Subcutaneous abdominal adipose tissue (tissue), 5 donors: ENCODE results near the gene WASF2.
"Not testable (repeated sequence)": the region's sequence is repeated elsewhere in the genome, so short reads cannot be mapped to it uniquely, and the experiment has no call there.

Experiments used
- H3K27ac ChIP-seq: one replicate; pipeline ENCODE4 v1.7.0; 2013; ENCODE audit warnings: low read depth, mild to moderate bottlenecking, inconsistent platforms, low read length, moderate library complexity
- H3K27me3 ChIP-seq, 5 donors: one replicate each; pipeline ENCODE4 v1.7.0; 2013; ENCODE audit warnings: low read length in 5 of 5, inconsistent platforms in 1 of 5; ENCODE audit not compliant: control insufficient read depth in 5 of 5, insufficient read depth in 4 of 5
- H3K36me3 ChIP-seq, 5 donors: one replicate each; pipeline ENCODE4 v1.7.0; 2013; ENCODE audit warnings: low read length in 5 of 5; ENCODE audit not compliant: control insufficient read depth in 5 of 5, insufficient read depth in 5 of 5
- H3K4me1 ChIP-seq, 5 donors: one replicate each; pipeline ENCODE4 v1.7.0; 2013; ENCODE audit warnings: low read length in 5 of 5, mild to moderate bottlenecking in 3 of 5, moderate library complexity in 1 of 5; ENCODE audit not compliant: control insufficient read depth in 5 of 5, insufficient read depth in 5 of 5
- H3K4me3 ChIP-seq, 5 donors: one replicate each; pipeline ENCODE4 v1.7.0; 2013; ENCODE audit warnings: low read length in 5 of 5, low read depth in 1 of 5
- H3K9ac ChIP-seq, 5 donors: one replicate each; pipeline ENCODE4 v1.7.0; 2013; ENCODE audit warnings: low read length in 5 of 5, mild to moderate bottlenecking in 4 of 5, moderate library complexity in 3 of 5
- H3K9me3 ChIP-seq, 5 donors: one replicate each; pipeline ENCODE4 v1.7.0; 2013; ENCODE audit warnings: low read length in 5 of 5; ENCODE audit not compliant: control insufficient read depth in 5 of 5
- donor health status: healthy.
- donor health status: healthy.
- donor health status: healthy.
- donor health status: healthy.
- donor health status: healthy.

Gene WASF2

GRCh38 chr1:27412502-27412901 lies 77.5 kb downstream of the WASF2 start:
- Histone ChIP-seq H3K9me3 (no peaks in the 10 kb centered on the region), H3K27ac (peak overlapping the region; percentile 15), H3K4me3 (no peak overlapping the region), H3K9ac (no peak overlapping the region), H3K4me1 (peaks cover 4 to 53% (median 46%) of the 10 kb centered on the region in 5 donors), H3K27me3 (no peaks in the 10 kb centered on the region), H3K36me3 (peaks cover 30 to 98% (median 90%) of the 10 kb centered on the region in 5 donors)

GRCh38 chr1:27410709-27411108 lies 79.3 kb downstream of the WASF2 start:
- H3K27ac ChIP-seq: no peak overlapping the region
- no peaks in the 10 kb centered on the region for H3K9me3 ChIP-seq
- peaks cover 22 to 93% (median 87%) of the 10 kb centered on the region in 5 donors for H3K36me3 ChIP-seq
- H3K9ac ChIP-seq: no peak overlapping the region
- H3K4me3 ChIP-seq: no peak overlapping the region
- peaks cover 8 to 49% (median 43%) of the 10 kb centered on the region in 5 donors for H3K4me1 ChIP-seq
- H3K27me3 ChIP-seq: no peaks in the 10 kb centered on the region

GRCh38 chr1:27409669-27410068 lies 80.3 kb downstream of the WASF2 start:
- no peak overlapping the region for H3K9ac ChIP-seq
- no peak overlapping the region for H3K27ac ChIP-seq
- no peaks in the 10 kb centered on the region for H3K9me3 ChIP-seq
- peaks cover 14 to 49% (median 43%) of the 10 kb centered on the region in 5 donors for H3K4me1 ChIP-seq
- peaks cover 20 to 83% (median 77%) of the 10 kb centered on the region in 5 donors for H3K36me3 ChIP-seq
- no peaks in the 10 kb centered on the region for H3K27me3 ChIP-seq
- no peak overlapping the region for H3K4me3 ChIP-seq

- Histone ChIP-seq H3K9me3 (no peaks in the 10 kb centered on the region), H3K4me3 (no peak overlapping the region), H3K27me3 (no peaks in the 10 kb centered on the region), H3K9ac (no peak overlapping the region), H3K36me3 (peaks cover 10 to 67% (median 62%) of the 10 kb centered on the region in 5 donors), H3K27ac (no peak overlapping the region), H3K4me1 (peaks cover 13 to 49% (median 44%) of the 10 kb centered on the region in 5 donors)
Measured at GRCh38 chr1:27408151-27408550, 81.8 kb downstream of the WASF2 start.

GRCh38 chr1:27406791-27407190 lies 83.2 kb downstream of the WASF2 start:
- Histone ChIP-seq H3K4me1 (peaks cover 22 to 53% (median 52%) of the 10 kb centered on the region in 5 donors), H3K27ac (peak overlapping the region; percentile 69)

GRCh38 chr1:27406362-27406680 lies 83.6 kb downstream of the WASF2 start:
- Histone ChIP-seq H3K9me3 (no peaks in the 10 kb centered on the region), H3K4me3 (no peak overlapping the region), H3K4me1 (peaks cover 22 to 57% (median 56%) of the 10 kb centered on the region in 5 donors), H3K36me3 (peaks cover 9 to 51% (median 45%) of the 10 kb centered on the region in 5 donors), H3K27me3 (no peaks in the 10 kb centered on the region), H3K27ac (peak overlapping the region; percentile 69), H3K9ac (peak overlapping the region in 2 of 5 donors; percentile 16 to 64)

More at GRCh38 chr1:27406791-27407190, 83.2 kb downstream of the WASF2 start:
- H3K4me3 ChIP-seq, H3K9me3 ChIP-seq, H3K27me3 ChIP-seq: not testable (repeated sequence)
- peaks cover 10 to 54% (median 48%) of the 10 kb centered on the region in 5 donors for H3K36me3 ChIP-seq
- peak overlapping the region in 1 of 5 donors; percentile 36 for H3K9ac ChIP-seq

GRCh38 chr1:27405598-27406361 lies 84.2 kb downstream of the WASF2 start:
- H3K9me3 ChIP-seq, H3K4me3 ChIP-seq, H3K27me3 ChIP-seq: not testable (repeated sequence)
- Histone ChIP-seq H3K9ac (peak overlapping the region in 2 of 5 donors; percentile 16 to 64), H3K4me1 (peaks cover 22 to 63% (median 62%) of the 10 kb centered on the region in 5 donors), H3K27ac (peak overlapping the region; percentile 88), H3K36me3 (peaks cover 4 to 45% (median 39%) of the 10 kb centered on the region in 5 donors)

GRCh38 chr1:27405074-27405473 lies 84.9 kb downstream of the WASF2 start:
- H3K9ac ChIP-seq: peak overlapping the region in 1 of 5 donors; percentile 68
- H3K27me3 ChIP-seq: no peaks in the 10 kb centered on the region
- H3K9me3 ChIP-seq: no peaks in the 10 kb centered on the region
- peaks cover 22 to 70% (median 69%) of the 10 kb centered on the region in 5 donors for H3K4me1 ChIP-seq
- no peak overlapping the region for H3K4me3 ChIP-seq
- H3K36me3 ChIP-seq: peaks cover under 1 to 38% (median 32%) of the 10 kb centered on the region in 5 donors
- peak overlapping the region; percentile 88 for H3K27ac ChIP-seq

GRCh38 chr1:27403931-27404330 lies 86.0 kb downstream of the WASF2 start:
- H3K9me3 ChIP-seq: no peaks in the 10 kb centered on the region
- peak overlapping the region in 2 of 5 donors; percentile 2 to 27 for H3K4me3 ChIP-seq
- H3K27ac ChIP-seq: peak overlapping the region; percentile 88
- H3K27me3 ChIP-seq: no peaks in the 10 kb centered on the region
- H3K9ac ChIP-seq: peak overlapping the region in 3 of 5 donors; percentile 31 to 60 (median 47)
- peaks cover 0 to 29% (median 24%) of the 10 kb centered on the region in 5 donors for H3K36me3 ChIP-seq
- peaks cover 24 to 80% (median 79%) of the 10 kb centered on the region in 5 donors for H3K4me1 ChIP-seq

- H3K9me3 ChIP-seq: no peaks in the 10 kb centered on the region
- peak overlapping the region in 4 of 5 donors; percentile 2 to 37 (median 16) for H3K4me3 ChIP-seq
- peak overlapping the region; percentile 88 for H3K27ac ChIP-seq
- peaks cover 24 to 80% (median 79%) of the 10 kb centered on the region in 5 donors for H3K4me1 ChIP-seq
- peak overlapping the region in 4 of 5 donors; percentile 31 to 66 (median 54) for H3K9ac ChIP-seq
- no peaks in the 10 kb centered on the region for H3K27me3 ChIP-seq
- H3K36me3 ChIP-seq: peaks cover 0 to 22% (median 17%) of the 10 kb centered on the region in 5 donors
Measured at GRCh38 chr1:27403065-27403726, 86.8 kb downstream of the WASF2 start.
